Endothelial cell (in vitro differentiated cells): ENCODE data around the gene RAB42. TPM values are rescaled to one million over a fixed set of nuclear protein-coding genes. Genes with fewer than 3 reads are reported as not detected.

Source experiments
- DNase-seq: peaks from one replicate; pipeline ENCODE4 v3.0.0; 2021; ENCODE audit warnings: low spot score
- H3K27ac Mint-ChIP-seq: one replicate; pipeline ENCODE4 v1.8.0; 2021; ENCODE audit warnings: mixed read lengths, inconsistent platforms; ENCODE audit not compliant: unreplicated experiment
- H3K27me3 Mint-ChIP-seq: one replicate; pipeline ENCODE4 v1.8.0; 2021; ENCODE audit warnings: mild to moderate bottlenecking, moderate library complexity, mixed read lengths, inconsistent platforms; ENCODE audit not compliant: unreplicated experiment
- H3K36me3 Mint-ChIP-seq: one replicate; pipeline ENCODE4 v1.8.0; 2021; ENCODE audit warnings: mild to moderate bottlenecking, low read depth, mixed read lengths, inconsistent platforms; ENCODE audit not compliant: unreplicated experiment
- H3K4me1 Mint-ChIP-seq: one replicate; pipeline ENCODE4 v1.8.0; 2021; ENCODE audit warnings: mild to moderate bottlenecking, mixed read lengths, inconsistent platforms; ENCODE audit not compliant: unreplicated experiment
- H3K4me3 Mint-ChIP-seq: one replicate; pipeline ENCODE4 v1.8.0; 2021; ENCODE audit warnings: mild to moderate bottlenecking, mixed read lengths, inconsistent platforms; ENCODE audit not compliant: unreplicated experiment
- H3K9me3 Mint-ChIP-seq: one replicate; pipeline ENCODE4 v1.8.0; 2021; ENCODE audit warnings: mixed read lengths, inconsistent platforms; ENCODE audit not compliant: unreplicated experiment
- CTCF ChIP-seq: fragments of 200-600 bp; sonication (generic); IDR thresholded peaks from one replicate; pipeline ENCODE4 v1.5.0; 2021; ENCODE audit warnings: antibody characterized with exemption; ENCODE audit not compliant: unreplicated experiment
- total RNA-seq: library from RNA; stranded (reverse); fragmentation: NEBNext Ultra II Directional; extraction: Animal tissue kit (Norgen Biotek cat#: 25700); gene quantifications from one replicate; pipeline ENCODE4 v1.2.1, GENCODE V29; 2021; ENCODE audit not compliant: unreplicated experiment

RAB42 gene
- total RNA-seq, 1 donor from 2014 or later: not detected

GRCh38 chr1:28577738-28578536 is 14.1 kb upstream of the RAB42 start:
- DNase-seq: no peak
- Mint-ChIP-seq H3K9me3 (no peaks in the 10 kb centered on the region), H3K4me1 (peaks cover 26% of the 10 kb centered on the region), H3K4me3 (no peak overlapping the region), H3K36me3 (peaks cover 24% of the 10 kb centered on the region), H3K27ac (peak overlapping the region; percentile 20), H3K27me3 (peaks cover 8% of the 10 kb centered on the region)
- no peak for TF ChIP-seq CTCF

DNA sequence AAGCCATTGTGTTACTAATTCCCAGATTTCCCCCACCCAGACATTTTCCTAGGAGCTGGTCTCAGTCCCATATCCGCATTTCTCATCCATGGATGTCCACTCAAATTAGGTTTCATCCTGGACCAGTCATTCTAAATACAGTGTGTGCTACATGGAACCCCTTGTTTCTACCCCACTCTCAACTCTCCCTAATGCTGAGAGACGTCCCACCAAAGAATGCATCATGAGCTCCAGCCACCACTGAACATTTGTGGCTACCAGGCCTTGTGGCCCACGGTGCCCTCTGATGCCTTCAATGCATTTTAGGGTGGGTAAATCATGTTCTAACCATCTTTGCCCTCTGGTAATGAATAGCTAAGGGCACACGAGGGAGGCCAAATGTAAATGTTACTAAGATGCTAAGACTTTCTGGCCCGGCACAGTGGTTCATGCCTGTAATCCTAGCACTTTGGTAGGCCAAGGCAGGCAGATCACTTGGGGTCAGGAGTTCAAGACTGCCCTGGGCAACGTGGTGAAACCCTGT is 13.3 kb upstream of the RAB42 start:
- no peak for DNase-seq
- Mint-ChIP-seq H3K9me3 (no peaks in the 10 kb centered on the region), H3K27me3 (peaks cover 8% of the 10 kb centered on the region), H3K4me1 (peaks cover 29% of the 10 kb centered on the region), H3K27ac (peak overlapping the region; percentile 54), H3K36me3 (peaks cover 24% of the 10 kb centered on the region), H3K4me3 (peak overlapping the region; percentile 2)
- no peak for TF ChIP-seq CTCF

DNA sequence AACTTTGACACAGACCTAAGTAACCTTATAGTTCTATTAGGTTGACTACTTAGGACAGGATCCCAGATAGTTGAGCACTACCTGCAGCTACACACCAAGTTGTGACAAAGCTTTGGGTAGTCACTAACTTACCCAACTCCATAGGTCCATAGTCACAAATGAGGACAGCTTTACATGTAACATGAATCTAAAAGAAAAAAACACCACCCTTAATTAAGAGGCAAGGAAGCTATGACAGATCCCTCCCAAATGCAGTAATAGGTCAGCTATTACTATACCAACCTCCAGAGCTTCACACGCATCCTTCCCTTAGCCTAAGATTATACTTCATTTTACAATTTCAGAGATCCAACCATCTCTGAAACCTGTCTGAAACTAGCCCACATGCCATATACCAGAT is 12.7 kb upstream of the RAB42 start:
- Mint-ChIP-seq H3K9me3 (no peaks in the 10 kb centered on the region), H3K4me1 (peaks cover 29% of the 10 kb centered on the region), H3K4me3 (peak overlapping the region; percentile 34), H3K27ac (peak overlapping the region; percentile 50), H3K27me3 (peaks cover 8% of the 10 kb centered on the region), H3K36me3 (peaks cover 24% of the 10 kb centered on the region)
- TF ChIP-seq CTCF: no peak
- DNase-seq: no peak

GRCh38 chr1:28580722-28581530 is 11.1 kb upstream of the RAB42 start:
- peaks cover 24% of the 10 kb centered on the region for H3K36me3 Mint-ChIP-seq
- DNase-seq: no peak
- H3K27ac Mint-ChIP-seq: peak overlapping the region; percentile 30
- peaks cover 29% of the 10 kb centered on the region for H3K4me1 Mint-ChIP-seq
- no peak for TF ChIP-seq CTCF
- H3K9me3 Mint-ChIP-seq: no peaks in the 10 kb centered on the region
- H3K4me3 Mint-ChIP-seq: peak overlapping the region; percentile 97
- peaks cover 8% of the 10 kb centered on the region for H3K27me3 Mint-ChIP-seq
